Kidney epithelial cell (primary cell): Measurements from ENCODE around the gene ADAMTS1. TPM values are rescaled to one million over a fixed set of nuclear protein-coding genes. Genes with fewer than 3 reads are reported as not detected.

Experiments used
- DNase-seq: peaks from one replicate; pipeline ENCODE4 v3.0.0-alpha.2; 2010; ENCODE audit warnings: low read depth
- H3K27me3 ChIP-seq: 2 replicates; pipeline ENCODE4 v1.6.0; 2011; ENCODE audit warnings: low read length; ENCODE audit not compliant: control insufficient read depth, insufficient read depth
- H3K36me3 ChIP-seq: 2 replicates; pipeline ENCODE4 v1.5.1; 2011; ENCODE audit warnings: low read length; ENCODE audit not compliant: control insufficient read depth, insufficient read depth
- H3K4me3 ChIP-seq: 2 replicates; pipeline ENCODE4 v1.5.1; 2011; ENCODE audit warnings: low read depth, mild to moderate bottlenecking, control low read depth, low read length
- CTCF ChIP-seq: IDR thresholded peaks from 2 replicates; pipeline ENCODE4 v1.5.1; 2011; ENCODE audit warnings: mild to moderate bottlenecking, moderate library complexity, low read length, control low read depth, inconsistent platforms; ENCODE audit not compliant: insufficient read depth, poor library complexity, severe bottlenecking
- total RNA-seq: library from RNA; depleted of rRNA; stranded (reverse); fragments of >200 nt; gene quantifications from 2 replicates; pipeline ENCODE4 v1.2.3, GENCODE V29; 2015

ADAMTS1 gene
- total RNA-seq, 1 donor from 2014 or later: 27.1 TPM

DNA sequence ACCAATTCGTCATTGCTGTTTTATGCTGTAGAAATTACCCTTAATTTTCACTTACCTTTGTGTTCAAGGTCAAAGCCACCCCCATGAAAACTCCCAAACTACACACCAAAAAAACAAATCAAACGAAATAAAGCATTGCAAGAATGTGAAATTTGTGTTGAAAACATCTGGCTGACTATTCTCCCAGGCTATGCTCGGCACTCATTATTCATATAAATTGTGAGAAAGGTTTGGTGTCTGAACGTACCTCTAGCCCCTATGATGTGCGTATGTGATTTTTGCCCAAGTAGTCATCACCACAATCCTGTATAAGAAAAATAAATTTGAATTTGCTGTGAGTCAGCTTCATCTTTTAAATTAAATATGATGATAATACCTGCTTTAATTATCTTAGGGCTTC is 34.9 kb downstream of the ADAMTS1 start:
- Histone ChIP-seq H3K4me3 (no peak overlapping the region), H3K27me3 (no peaks in the 10 kb centered on the region), H3K36me3 (no peaks in the 10 kb centered on the region)
- TF ChIP-seq CTCF: no peak
- DNase-seq: no peak

DNA sequence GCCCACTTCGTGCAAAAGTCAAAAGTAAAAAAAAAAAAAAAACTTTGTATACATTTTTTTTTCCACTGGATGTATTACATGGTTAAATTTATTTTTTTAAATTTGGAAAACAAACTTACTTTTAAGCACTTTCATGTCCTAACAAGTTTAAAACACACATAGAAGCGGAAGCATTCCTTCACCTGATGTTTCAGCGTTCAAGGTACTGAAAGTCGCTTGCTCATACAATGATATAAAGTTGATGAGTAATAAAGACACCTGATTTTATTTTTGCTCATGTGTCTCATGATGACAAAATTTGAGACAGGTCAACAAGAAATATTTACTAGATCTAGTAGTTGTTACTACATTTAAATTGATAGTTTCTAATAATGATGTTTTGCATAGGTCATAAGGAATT is 35.5 kb downstream of the ADAMTS1 start:
- no peak for DNase-seq
- no peak for TF ChIP-seq CTCF
- H3K36me3 ChIP-seq: no peaks in the 10 kb centered on the region
- no peaks in the 10 kb centered on the region for H3K27me3 ChIP-seq
- no peak overlapping the region for H3K4me3 ChIP-seq

- Histone ChIP-seq H3K36me3 (no peaks in the 10 kb centered on the region), H3K4me3 (no peak overlapping the region), H3K27me3 (no peaks in the 10 kb centered on the region)
- no peak for TF ChIP-seq CTCF
- DNase-seq: no peak
Observed at GRCh38 chr21:26806801-26807295, 38.4 kb downstream of the ADAMTS1 start.

DNA sequence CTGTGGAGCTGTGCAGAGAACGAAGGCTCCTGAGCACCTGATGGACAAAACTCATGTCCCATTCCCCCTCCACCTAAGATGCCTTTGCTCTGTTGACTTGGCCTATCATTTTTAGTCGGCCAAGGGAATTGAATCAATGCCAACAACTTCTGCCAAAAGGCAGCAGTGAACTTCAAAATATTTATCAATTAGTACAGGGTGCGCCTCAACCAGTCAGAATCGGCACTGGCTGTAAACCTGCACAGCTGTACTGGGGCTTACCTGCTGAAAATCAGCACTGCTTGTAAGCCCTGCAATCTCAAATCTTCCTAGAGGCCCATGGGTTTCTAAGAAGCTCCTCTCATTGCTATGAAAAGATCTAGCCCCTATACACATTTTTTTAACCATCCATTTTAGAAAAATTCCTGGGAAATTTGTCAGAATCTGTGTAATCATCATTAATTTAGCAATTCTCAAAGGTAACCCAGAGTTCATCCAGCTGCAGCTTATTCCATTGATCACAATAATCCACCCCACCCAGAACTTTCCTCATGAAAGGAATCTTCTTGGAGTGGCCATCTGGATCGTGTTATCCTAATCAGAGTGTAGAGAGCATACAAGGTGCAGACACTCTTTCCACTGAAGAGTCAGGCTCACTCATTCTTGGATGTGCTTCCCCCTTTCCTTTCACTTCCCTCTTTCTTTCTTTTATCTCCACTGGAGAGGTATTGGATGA is 40.2 kb downstream of the ADAMTS1 start:
- Histone ChIP-seq H3K4me3 (no peak overlapping the region), H3K36me3 (no peaks in the 10 kb centered on the region), H3K27me3 (no peaks in the 10 kb centered on the region)
- no peak for DNase-seq
- TF ChIP-seq CTCF: no peak

DNA sequence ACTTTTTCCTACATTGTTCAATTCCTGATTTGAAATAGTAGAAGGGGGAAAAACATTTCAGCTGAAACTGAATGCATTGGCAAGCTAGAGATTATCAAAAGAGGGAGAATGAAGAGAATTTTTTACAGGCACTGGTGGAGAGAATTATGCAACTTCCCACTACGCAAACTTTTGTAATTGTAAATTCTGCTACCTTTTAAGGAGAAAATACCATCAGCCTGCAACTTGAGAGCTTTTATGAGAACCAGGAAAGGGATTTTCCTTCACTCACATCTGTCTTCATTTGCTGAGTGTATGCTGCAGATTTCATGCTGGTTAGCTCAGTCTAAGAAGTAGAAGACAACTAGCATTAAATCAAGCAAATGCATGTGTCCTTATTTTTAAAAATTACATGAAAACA is 43.7 kb downstream of the ADAMTS1 start:
- no peak for TF ChIP-seq CTCF

DNA sequence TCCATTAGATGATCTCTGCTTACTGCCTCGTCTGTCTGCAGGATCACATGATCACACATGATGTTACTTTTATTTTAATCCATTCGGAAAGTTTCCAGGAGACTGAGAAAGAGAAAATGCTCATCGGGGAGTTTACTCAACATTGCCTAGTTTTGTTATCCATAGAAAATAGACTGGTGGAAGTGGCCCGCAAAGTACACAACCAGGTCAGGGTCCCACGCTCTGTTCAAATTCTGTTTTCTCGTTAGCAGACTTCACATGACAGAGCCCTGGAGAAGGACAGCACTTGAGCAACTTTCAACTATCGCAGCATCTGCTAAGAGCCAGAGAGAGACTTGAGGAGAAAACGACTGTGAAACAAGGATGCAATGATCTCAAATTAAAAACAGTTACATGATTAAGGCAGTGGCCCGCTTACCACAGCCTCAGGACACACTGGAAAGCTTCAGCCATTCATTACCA is 44.2 kb downstream of the ADAMTS1 start:
- no peak overlapping the region for H3K4me3 ChIP-seq
- no peak for DNase-seq

More for the DNA sequence above, 43.7 kb downstream of the ADAMTS1 start:
- Histone ChIP-seq H3K36me3 (no peaks in the 10 kb centered on the region), H3K27me3 (no peaks in the 10 kb centered on the region), H3K4me3 (no peak overlapping the region)
- no peak for DNase-seq

More for the DNA sequence above, 44.2 kb downstream of the ADAMTS1 start:
- no peaks in the 10 kb centered on the region for H3K27me3 ChIP-seq
- H3K36me3 ChIP-seq: no peaks in the 10 kb centered on the region
- no peak for TF ChIP-seq CTCF
